ENCODE results near the gene SETDB1.

- TF ChIP-seq CTCF (IDR thresholded peaks at IDR 0.05) (no peak), POLR2AphosphoS5 (IDR thresholded peaks at IDR 0.05) (no peak), POLR2A (IDR thresholded peaks at IDR 0.05) (no peak)
Observed at GRCh38 chr1:150909585-150910180, 16.5 kb upstream of the SETDB1 start.

Measured in prostate gland (tissue), 2 donors.